Activated naive CD4-positive, alpha-beta T cell treated with Interleukin-2 at 50 U/mL for 16 hours (primary cell): ENCODE measurements around the gene CDCA3.

Source experiments
- DNase-seq: peaks from one replicate; pipeline ENCODE4 v3.0.0-alpha.2; 2020

The CDCA3 gene

DNA sequence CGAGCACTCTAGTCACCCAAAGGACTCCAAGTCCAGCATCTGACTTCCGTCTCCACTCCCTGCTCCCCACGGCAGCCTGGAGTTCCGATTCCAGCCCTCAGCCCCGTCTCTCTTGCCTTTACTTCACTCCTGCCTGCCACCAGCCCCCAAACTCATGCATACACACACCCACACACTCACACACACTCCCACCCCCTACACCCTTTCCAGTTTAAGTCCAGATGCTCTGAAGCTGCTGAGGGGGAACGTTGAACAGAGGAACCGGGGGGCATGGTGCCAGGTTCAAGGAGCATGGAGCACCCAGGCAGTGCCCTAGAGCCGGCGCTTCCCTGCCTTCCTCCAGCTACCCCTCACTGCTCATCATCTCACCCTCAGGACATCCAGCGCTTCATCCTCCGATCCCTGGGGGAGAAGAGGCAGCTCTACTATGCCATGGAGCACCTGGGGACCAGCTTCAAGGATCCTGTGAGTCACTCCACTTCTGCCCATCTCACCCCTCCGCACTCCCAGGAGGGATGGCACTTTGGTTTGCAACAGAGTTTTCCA lies 19.6 kb downstream of the CDCA3 start:
- DNase-seq, result no peak

DNA sequence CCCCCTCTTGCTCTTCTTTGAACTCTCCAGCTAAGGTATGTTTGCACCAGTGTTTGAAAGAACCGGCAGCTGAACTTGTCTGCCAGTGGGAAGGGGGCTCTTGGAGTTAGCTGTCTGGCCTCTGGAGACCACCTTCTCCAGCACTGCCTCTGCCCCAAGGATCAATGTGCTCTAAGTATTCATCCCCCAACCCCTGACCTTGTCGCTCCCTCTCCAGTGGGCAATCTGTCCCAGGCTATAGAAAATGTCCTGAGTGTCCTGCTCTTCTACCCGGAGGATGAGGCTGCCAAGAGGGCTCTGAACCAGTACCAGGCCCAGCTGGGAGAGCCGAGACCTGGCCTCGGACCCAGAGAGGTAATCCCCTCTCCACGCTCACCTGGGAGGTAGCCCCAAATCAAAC lies 20.1 kb downstream of the CDCA3 start:
- no peak for DNase-seq

DNA sequence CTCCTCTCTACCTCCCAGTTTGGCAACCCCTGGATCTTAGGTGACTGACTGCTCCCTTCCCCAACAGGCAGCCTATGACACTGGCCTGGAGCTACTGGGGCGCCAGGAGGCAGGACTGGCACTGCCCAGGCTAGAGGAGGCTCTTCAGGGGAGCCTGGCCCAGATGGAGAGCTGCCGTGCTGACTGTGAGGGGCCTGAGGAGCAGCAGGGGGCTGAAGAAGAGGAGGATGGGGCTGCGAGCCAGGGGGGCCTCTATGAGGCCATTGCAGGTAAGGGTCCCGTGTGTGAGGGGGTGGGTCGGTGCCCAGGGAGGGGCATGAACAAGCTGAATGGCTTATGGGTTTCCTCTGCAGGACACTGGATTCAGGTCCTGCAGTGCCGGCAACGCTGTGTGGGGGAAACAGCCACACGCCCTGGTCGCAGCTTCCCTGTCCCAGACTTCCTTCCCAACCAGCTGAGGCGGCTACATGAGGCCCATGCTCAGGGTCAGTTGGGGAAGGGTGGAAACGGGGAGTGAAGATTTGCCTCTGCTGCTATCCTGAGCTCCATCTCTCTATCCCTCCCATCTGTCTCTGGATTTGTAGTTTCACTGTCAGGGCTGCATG lies 20.7 kb downstream of the CDCA3 start:
- no peak for DNase-seq

DNA sequence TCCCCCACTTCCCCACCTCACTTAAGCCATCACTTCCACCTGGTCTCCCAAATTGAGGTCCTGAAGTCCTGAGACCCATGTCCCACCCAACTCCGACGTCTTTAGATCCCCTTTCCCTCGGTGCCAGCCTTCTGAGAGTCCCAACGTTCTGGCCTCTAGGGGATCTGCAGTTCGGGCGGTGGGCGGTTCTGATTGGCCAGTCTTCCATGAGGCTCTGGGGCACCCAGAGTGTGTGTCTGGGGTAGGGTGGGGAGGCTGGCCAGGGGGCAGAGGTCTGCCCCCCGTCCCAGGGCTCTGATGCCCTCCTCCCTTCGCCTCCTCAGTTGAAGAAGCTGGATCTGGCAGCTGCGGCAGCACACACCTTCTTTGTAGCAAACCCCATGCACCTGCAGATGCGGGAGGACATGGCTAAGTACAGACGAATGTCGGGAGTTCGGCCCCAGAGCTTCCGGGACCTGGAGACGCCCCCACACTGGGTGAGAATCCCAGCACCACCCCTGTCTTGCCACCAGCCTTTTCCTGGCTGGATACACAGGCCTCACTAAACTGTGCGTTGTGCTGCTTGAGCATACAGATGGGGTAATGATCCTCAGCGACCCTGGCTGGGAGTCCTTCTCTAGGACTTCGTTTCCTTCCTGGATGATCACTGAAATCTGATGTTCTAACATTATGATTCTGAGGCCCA lies 21.4 kb downstream of the CDCA3 start:
- no peak for DNase-seq

DNA sequence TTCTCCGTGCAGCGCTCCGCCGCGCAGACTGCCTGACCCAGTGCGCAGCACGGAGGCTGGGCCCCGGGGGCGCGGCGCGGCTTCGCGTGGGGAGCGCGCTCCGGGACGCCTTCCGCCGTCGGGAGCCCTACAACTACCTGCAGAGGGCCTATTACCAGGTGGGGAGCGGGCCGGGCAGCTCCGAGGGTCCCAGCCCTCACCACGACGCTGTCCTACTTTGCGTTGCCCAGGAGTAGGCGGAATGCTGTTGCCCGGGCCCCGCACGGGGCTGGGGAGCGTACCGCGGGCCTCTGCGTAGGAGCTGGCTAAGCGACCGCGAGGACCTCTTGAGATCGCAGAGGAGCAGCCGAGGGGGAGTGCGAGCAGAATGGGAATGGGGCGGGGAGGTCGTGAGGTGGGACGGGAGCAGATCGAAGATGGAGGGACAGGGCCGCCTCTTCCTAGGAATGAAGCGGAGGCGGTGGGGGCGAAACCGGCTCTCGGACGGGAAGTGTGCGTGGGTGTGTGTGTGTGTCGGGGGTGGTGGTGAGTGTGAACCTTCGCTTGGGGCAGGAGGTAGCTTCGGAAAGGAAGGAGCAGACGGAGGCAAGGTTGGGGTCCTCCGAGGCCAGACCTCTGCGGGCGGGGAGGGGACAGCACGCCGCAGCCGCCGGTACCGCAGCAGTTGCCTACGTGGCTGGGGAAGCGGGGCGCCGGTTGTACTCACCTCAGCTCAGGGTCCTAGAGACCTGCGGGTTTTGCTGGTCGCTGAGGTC lies 22.1 kb downstream of the CDCA3 start:
- peak; percentile 45 for DNase-seq

DNA sequence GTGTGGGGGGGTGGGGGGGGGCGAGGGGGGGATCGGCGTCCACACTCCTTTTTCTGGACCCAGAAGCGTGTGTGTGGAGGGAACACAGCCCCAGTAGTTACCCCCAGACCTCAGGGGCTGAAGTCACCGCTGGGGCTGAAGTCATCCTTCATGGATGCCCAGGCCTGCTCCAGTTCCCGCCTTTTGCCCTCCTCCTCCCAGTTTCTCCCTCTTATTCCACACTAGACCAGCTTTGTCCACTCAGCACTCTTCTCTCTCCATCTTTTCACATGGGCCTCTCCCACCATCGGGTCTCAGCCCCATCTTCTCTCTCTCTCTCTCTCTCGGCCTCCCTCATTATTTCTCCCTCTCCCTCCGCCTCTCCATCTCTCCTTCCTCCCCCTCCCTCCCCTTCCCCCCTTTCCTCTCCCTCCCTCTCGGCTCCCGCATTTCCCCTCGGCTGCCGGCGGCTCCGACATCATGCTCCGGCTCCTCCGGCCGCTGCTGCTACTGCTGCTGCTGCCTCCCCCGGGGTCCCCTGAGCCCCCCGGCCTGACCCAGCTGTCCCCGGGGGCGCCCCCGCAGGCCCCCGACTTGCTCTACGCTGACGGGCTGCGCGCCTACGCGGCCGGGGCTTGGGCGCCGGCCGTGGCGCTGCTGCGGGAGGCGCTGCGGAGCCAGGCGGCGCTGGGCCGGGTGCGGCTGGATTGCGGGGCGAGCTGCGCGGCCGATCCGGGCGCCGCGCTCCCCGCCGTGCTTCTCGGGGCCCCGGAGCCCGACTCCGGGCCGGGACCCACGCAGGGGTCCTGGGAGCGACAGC lies 22.9 kb downstream of the CDCA3 start, which contains the start of gene P3H3:
Gene P3H3 (plus strand): TSS at position 426 of the 799 bp plus-strand sequence. CDS start 34 bp downstream, at position 460.
- no peak for DNase-seq

DNA sequence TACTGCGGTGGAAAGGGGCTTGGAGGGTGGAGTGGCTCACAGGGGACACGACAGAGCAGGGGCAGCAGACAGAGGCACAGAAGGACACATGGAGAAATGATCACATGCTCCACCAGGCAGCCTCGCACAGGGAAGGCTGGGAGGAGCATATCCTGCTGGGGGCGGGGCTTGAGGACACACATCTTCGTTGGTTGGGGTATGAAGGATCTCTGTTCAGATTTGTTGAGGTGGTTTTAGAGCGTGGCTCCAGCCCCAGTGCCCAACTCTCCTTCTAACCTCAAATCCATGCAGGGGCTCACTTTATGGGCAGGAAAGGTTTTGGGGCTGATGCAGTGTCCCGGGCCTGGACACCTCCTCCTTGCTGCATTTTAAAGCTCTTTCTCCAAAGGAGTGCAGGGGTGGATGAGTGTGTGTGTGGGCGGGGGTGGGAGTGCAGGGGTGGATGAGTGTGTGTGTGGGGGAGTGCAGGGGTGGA lies 23.6 kb downstream of the CDCA3 start:
- peak; percentile 55 for DNase-seq

DNA sequence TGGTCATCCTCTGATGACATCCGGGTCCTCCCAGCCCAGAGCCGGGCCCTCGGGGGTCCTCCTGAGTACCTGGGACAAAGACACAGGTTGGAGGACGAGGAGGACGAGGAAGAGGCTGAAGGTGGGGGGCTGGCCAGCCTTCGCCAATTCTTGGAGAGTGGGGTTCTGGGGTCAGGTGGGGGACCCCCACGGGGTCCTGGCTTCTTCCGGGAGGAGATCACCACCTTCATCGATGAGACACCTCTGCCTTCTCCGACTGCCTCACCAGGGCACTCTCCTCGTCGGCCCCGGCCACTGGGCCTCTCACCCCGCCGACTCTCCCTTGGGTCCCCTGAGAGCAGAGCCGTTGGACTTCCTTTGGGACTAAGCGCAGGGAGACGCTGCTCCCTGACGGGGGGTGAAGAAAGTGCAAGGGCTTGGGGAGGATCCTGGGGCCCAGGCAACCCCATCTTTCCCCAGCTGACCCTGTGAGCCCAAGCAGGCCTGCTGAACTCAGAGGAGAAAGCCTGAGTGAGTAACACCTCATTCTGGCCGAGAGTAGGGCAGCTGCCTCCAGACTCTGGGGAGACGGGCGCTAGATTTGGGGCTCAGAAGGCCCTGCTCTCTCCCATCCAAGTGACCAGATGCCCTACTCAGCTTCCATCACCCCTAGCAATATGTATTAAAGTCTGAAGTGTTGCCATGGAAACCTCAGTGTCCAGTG lies 24.2 kb downstream of the CDCA3 start:
- DNase-seq, result no peak

DNA sequence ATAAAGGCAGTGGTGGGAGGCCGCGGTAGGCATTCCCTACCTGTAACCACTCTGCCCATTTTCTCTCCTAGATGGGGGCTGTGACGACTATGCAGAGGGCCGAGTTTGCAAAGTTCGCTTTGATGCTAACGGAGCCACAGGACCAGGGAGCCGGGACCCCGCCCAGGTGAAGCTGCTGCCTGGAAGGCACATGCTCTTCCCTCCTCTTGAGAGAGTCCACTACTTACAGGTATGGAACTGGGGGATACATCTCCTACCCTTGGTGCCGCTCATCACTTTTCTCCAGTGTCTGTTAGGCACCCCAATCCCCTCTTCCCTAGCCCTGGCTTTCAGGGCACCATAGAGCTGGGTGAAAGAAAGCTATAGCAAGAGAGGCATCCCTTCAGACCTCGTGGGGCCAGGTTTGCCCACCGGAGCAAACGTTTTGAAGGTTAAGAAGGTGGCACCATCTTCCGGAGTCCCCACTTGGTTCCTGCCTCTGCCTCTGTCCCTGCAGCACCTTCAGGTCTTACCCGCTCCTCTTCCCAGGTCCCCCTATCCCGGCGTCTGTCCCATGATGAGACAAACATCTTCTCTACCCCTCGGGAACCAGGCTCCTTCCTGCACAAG lies 24.9 kb downstream of the CDCA3 start:
- no peak for DNase-seq

DNA sequence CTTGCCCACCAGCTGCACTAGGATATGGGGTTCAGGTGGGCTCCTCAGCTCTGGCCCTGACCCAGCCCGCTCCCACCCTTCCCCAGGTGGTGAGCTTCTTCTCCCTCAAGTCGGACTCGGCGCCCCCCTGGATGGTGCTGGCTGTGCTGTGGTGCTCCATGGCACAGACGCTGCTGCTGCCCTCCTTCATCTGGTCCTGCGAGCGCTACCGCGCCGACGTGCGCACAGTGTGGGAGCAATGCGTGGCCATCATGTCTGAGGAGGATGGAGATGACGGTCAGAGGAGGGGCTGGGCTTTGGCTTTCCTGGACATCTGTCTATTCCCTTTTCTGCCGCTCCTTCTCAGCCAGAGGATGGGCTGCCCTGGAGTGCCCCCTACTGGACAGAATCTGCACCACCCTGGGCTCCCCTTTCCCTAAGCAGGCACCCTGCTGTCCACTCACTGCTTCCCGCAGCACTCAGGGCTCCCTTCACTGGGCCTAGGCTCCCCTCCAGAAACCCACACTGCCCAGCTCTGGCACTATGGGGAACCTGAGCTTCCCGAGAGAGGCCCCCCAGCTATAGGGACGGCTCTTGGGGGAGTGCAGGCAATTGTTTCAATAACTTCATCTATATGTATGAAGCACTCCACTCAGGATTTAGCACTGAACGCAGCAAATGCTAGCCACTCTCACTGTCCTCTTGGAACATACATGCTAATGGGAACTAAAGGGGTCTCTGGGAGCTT lies 25.5 kb downstream of the CDCA3 start:
- peak; percentile 84 for DNase-seq

DNA sequence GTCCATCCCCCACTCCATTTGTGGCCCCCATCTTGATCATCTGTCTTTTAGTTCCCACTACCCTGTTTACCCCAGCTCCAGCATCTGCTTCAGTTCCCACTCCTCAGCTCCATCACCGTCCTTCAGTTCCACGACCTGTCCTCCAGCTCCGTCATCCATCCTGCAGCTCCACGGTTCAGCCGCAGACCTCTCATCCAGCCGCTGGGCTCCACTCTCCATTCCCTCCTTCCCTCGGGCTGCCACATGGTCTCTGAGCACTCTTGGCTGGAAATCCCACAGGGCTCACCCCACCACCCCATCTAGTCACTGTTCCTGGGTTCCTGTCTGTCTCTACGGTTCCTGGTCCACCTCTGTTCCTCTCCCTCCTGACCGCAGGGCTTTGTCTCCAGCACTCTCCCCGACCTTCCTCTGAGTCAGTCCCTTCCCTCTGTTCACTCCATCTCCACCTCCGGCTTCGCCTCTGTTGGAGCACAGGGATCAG lies 26.1 kb downstream of the CDCA3 start:
- no peak for DNase-seq

DNA sequence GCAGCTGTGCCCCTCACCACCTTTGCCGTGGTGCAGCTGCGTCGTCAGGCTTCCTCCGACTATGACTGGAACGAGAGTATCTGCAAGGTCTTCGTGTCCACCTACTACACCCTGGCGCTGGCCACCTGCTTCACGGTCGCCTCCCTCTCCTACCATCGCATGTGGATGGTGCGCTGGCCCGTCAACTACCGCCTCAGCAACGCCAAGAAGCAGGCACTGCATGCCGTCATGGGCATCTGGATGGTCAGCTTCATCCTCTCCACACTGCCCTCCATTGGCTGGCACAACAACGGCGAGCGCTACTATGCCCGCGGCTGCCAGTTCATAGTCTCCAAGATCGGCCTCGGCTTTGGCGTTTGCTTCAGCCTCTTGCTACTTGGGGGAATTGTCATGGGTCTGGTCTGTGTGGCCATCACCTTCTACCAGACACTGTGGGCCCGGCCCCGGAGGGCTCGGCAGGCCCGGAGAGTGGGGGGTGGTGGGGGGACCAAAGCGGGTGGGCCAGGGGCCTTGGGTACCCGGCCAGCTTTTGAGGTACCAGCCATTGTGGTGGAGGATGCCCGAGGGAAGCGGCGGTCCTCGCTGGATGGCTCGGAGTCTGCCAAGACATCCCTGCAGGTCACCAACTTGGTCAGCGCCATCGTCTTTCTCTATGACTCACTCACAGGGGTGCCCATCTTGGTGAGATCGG lies 26.9 kb downstream of the CDCA3 start:
- no peak for DNase-seq

DNA sequence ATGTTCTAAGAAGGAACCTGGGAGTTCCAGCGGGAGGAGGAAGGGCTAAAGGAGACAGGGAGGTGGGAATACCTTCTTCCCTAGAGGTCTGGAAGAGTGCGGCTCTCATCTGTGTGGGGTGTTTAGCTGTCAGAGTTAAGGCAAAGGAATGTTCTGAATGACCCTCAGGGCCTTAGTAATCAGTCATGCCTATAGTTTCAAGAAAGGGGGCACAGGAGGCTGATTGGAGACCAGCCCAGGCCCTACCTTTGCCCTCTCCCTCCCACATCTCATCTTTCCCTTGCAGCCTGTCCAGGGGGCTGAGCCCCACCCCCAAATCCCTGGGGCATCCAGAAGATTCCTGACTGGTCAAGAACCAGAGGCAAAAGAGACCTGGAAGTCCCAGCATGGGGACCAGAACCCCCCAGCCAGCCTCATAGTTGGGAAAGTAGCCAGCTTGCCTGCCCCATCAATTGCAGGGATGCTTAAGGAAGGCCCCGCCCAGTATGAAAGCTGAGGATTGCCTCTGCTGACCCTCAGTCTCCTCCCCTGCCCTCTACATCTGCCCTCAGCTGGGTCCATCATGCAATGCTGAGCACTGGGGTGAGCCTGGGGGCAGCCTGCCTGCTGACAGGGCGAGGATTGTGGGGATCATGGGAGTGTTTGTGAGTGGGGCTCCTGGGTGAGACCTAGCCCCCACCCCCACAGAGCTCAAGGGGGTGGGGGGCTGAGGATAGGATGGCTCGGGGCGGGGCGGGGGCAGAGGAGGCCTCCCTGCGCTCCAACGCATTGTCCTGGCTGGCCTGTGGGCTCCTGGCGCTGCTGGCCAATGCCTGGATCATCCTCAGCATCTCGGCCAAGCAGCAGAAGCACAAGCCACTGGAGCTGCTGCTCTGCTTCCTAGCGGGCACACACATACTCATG lies 27.7 kb downstream of the CDCA3 start:
- no peak for DNase-seq

DNA sequence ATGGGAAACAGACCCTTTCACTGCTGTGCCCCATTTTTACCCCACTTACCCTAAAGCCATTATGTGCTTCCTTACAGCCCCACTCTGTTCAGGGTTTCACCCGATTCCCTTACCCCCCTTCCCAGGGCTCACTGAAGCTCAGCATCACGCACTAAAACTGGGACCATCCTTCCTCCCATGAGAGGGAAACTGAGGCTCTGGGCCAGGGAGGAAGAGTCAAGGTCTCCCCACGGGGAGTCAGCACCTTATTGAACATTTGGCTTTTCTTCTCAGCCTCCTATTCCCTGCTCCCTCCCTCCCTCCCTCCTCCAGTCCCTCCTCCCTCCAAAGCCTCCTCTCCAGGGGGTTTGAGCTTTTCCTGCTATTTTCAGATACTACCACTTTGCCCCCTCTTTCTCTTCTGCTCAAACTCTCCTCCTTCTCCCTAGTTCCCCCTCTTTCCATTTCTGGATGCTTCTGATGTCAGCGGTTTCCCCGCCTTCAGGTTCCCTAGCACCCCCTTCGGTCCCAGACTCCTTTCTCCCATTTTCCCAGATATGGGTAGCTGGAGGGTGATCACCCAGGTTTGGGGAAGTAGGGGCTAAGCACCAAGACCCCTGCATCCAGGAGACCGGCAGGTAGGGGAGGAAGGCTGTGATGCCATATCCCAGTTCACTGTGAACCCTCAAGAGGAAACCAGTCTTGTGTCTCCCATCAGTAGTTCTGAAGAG lies 28.5 kb downstream of the CDCA3 start:
- no peak for DNase-seq

DNA sequence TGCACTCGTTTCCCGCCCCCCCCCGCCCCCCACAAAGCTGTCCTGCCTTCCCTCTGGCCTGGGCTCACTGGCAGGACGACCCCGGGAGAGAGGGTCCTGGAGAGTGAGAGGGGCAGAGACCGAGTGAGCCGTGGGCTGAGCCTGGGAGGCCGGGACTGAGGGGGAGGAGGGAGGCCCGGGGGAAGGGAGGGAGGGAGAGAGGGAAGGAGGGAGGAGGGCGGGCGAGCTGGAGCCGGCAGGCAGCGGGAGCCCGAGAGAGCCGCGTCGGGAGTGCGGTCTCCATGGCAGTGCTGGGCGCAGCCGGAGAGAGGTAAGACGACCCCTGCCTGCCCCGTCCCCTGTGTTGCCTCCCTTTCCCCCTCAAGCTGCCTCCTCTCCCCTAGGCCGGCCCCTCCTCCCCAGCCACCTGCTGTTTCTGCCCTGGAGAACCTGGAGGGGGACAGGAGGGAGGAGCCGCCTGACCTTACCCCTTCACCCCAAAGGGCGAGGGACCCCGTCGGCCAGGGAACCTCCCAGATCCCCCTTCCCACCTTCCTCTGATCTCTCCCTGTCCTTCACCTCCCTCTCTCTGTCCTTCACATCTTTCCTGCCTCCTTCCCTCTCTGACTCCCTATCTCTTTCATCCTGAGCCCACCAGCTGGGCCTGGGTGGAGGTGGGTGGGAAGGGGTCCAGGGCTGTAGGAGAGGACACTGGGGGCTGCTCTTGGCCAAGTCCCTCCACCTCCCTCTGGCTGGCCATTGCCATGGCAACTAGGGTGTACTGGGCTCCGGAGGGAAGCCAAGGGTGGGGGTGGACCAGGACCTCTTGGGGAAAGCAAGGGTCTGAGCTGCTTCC lies 29.3 kb downstream of the CDCA3 start, which contains the start of gene GPR162:
Gene GPR162 (plus strand): TSS at position 231 of the 835 bp plus-strand sequence. CDS start 2,078 bp downstream, outside the sequence.
- DNase-seq, result no peak

DNA sequence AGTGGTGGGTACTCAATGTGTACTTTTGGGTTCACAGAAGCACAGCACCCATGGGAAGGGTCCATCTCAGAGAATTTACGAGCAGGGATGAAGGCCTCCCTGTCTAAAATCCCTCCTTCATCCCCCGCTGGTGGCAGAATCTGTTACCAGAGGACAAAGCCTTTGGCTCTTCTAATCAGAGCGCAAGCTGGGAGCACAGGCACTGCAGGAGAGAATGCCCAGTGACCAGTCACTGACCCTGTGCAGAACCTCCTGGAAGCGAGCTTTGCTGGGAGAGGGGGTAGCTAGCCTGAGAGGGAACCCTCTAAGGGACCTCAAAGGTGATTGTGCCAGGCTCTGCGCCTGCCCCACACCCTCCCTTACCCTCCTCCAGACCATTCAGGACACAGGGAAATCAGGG lies 30.9 kb downstream of the CDCA3 start:
- DNase-seq, result no peak
